Panc1 (cell line): Measurements from ENCODE around the gene SPATA3. TPM values are rescaled to one million over a fixed set of nuclear protein-coding genes. Genes with fewer than 3 reads are reported as not detected.

Source experiments
- ATAC-seq: fragments of 200-7000 bp; cut with Tn5 transposase; 2 replicates; pipeline ENCODE4 v1.9.1; 2020; ENCODE audit warnings: mild to moderate bottlenecking, moderate library complexity
- BruUV-seq: library from RNA; stranded (reverse); fragments of 400-500 nt; replicated peaks from 2 replicates; lab custom pipeline; 2021; lab: Mats Ljungman, UMichigan
- CTCF ChIA-PET: fragments of 300-600 bp; sonication (Branson Sonifier 250); formaldehyde crosslinking; loops from one replicate; lab custom pipeline; 2022; ENCODE audit warnings: antibody characterized with exemption; lab: Charles Lee
- POLR2A ChIA-PET: fragments of 300-600 bp; sonication (Branson Sonifier 250); formaldehyde crosslinking; loops from one replicate; lab custom pipeline; 2022; ENCODE audit warnings: antibody characterized with exemption; lab: Charles Lee
- DNase-seq: peaks from one replicate; pipeline ENCODE4 v3.0.0-alpha.2; 2010; ENCODE audit warnings: low read depth, low spot score
- H3K27ac ChIP-seq: 2 replicates; pipeline ENCODE4 v1.5.1; 2011; ENCODE audit warnings: mild to moderate bottlenecking, low read length, inconsistent platforms
- H3K27me3 ChIP-seq: fragments of 200-500 bp; sonication (Bioruptor generic); 2 replicates; pipeline ENCODE4 v1.6.0; 2014; ENCODE audit warnings: low read length, inconsistent platforms; ENCODE audit not compliant: control insufficient read depth, insufficient read depth
- H3K36me3 ChIP-seq: fragments of 200-500 bp; sonication (Bioruptor generic); 2 replicates; pipeline ENCODE4 v1.5.1; 2014; ENCODE audit warnings: inconsistent platforms, mild to moderate bottlenecking, low read length, moderate library complexity; ENCODE audit not compliant: control insufficient read depth, insufficient read depth
- H3K4me1 ChIP-seq: 2 replicates; pipeline ENCODE4 v1.5.1; 2011; ENCODE audit warnings: inconsistent platforms, mild to moderate bottlenecking, low read length, moderate library complexity; ENCODE audit not compliant: control insufficient read depth, insufficient read depth
- H3K4me3 ChIP-seq, 2 experiments: 2 replicates each; pipeline ENCODE4 v1.5.1; 2011 to 2012; ENCODE audit warnings: low read depth in 2 of 2, low read length in 2 of 2, mild to moderate bottlenecking in 2 of 2, inconsistent platforms in 1 of 2, moderate library complexity in 1 of 2
- H3K9me3 ChIP-seq: fragments of 200-500 bp; sonication (Bioruptor generic); 2 replicates; pipeline ENCODE4 v1.5.1; 2014; ENCODE audit warnings: low read depth, mild to moderate bottlenecking, inconsistent platforms, low read length, moderate library complexity; ENCODE audit not compliant: control insufficient read depth, insufficient read depth
- CTCF ChIP-seq: fragments of 450-650 bp; IDR thresholded peaks from 2 replicates; pipeline ENCODE4 v1.5.1; 2017; ENCODE audit warnings: mild to moderate bottlenecking
- POLR2AphosphoS5 ChIP-seq: IDR thresholded peaks from 2 replicates; pipeline ENCODE4 v1.6.1; 2012; ENCODE audit warnings: mild to moderate bottlenecking, low read depth, low read length, moderate library complexity
- REST ChIP-seq, 2 experiments: IDR thresholded peaks; 2 replicates each; pipeline ENCODE4 v1.6.1; 2011 to 2012; ENCODE audit warnings: low read depth in 2 of 2, control low read depth in 1 of 2, low read length in 1 of 2, mild to moderate bottlenecking in 1 of 2, moderate library complexity in 1 of 2; ENCODE audit not compliant: insufficient read depth in 1 of 2
- SIN3A ChIP-seq: IDR thresholded peaks from 2 replicates; pipeline ENCODE4 v1.6.1; 2012; ENCODE audit warnings: low read depth, mild to moderate bottlenecking, low read length, moderate library complexity, borderline replicate concordance; ENCODE audit not compliant: insufficient read depth
- TCF7L2 ChIP-seq: IDR thresholded peaks from 2 replicates; pipeline ENCODE4 v1.6.1; 2011; ENCODE audit warnings: mild to moderate bottlenecking, low read depth, low read length, inconsistent platforms
- in situ Hi-C: cut with HindIII; loops from 2 replicates; pipeline ENCODE4 v1.10.0; 2016; ENCODE audit warnings: low sequenced_read_pairs, low pct_unique_long_range_greater_than_20kb
- intact Hi-C: fragments of 100-400 bp; cut with micrococcal nuclease; formaldehyde crosslinking; loops from one replicate; pipeline ENCODE4 v1.10.0; 2022; ENCODE audit not compliant: unreplicated experiment
- total RNA-seq: library from RNA; stranded (reverse); gene quantifications from one replicate; pipeline ENCODE4 v1.2.1, GENCODE V29; 2021; ENCODE audit not compliant: unreplicated experiment

The SPATA3 gene
- total RNA-seq, 1 experiment from 2014 or later: not detected

GRCh38 chr2:230953845-230954244, 42.1 kb upstream of the SPATA3 start:
- in situ Hi-C loops: loop anchor here (5.0 kb wide), 1 partner anchor 77 kb away; no protein-coding TSS in a partner anchor
- CTCF ChIA-PET: no interaction called here
- H3K9me3 ChIP-seq: no peaks in the 10 kb centered on the region
- H3K4me1 ChIP-seq: no peaks in the 10 kb centered on the region
- no peak overlapping the region for H3K27ac ChIP-seq
- no peak overlapping the region for H3K4me3 ChIP-seq
- BruUV-seq: no TSS peak
- ATAC-seq (no peak), DNase-seq (no peak)
- TF ChIP-seq POLR2AphosphoS5 (no peak), CTCF (no peak), SIN3A (no peak), TCF7L2 (no peak), REST (IDR thresholded peaks at IDR 0.05; ENCODE audit: insufficient read depth in 1 of 2, low read depth in 2 of 2, low read length in 1 of 2) (no peak)
- peaks cover 20% of the 10 kb centered on the region for H3K27me3 ChIP-seq
- no peaks in the 10 kb centered on the region for H3K36me3 ChIP-seq
- intact Hi-C loops: no loop called here
- POLR2A ChIA-PET: no interaction called here

- CTCF ChIA-PET: no interaction called here
- BruUV-seq: no TSS peak
Observed at GRCh38 chr2:230954746-230955145, 41.2 kb upstream of the SPATA3 start.

More at GRCh38 chr2:230954746-230955145, 41.2 kb upstream of the SPATA3 start:
- Histone ChIP-seq H3K36me3 (no peaks in the 10 kb centered on the region), H3K4me1 (no peaks in the 10 kb centered on the region), H3K27ac (no peak overlapping the region), H3K4me3 (no peak overlapping the region), H3K27me3 (peaks cover 21% of the 10 kb centered on the region), H3K9me3 (no peaks in the 10 kb centered on the region)
- ATAC-seq (no peak), DNase-seq (no peak)
- POLR2A ChIA-PET: no interaction called here
- in situ Hi-C loops (loop anchor here (5.0 kb wide), 1 partner anchor 77 kb away; no protein-coding TSS in a partner anchor), intact Hi-C loops (no loop called here)
- TF ChIP-seq TCF7L2 (no peak), SIN3A (no peak), CTCF (no peak)
